K562 (cell line): Measurements from ENCODE around the gene TMTC2. TPM values are rescaled to one million over a fixed set of nuclear protein-coding genes. Genes with fewer than 3 reads are reported as not detected.
A peak's percentile ranks its signal among the peaks of the same experiment; 100 is the strongest.

Source experiments
- AFF1 ChIP-seq, 2 experiments: fragments of 450-650 bp; IDR thresholded peaks; 2 replicates each; pipeline ENCODE4 v1.6.1; 2018; ENCODE audit warnings: mild to moderate bottlenecking in 2 of 2, low read depth in 1 of 2; ENCODE audit not compliant: partially characterized antibody in 2 of 2
- CSDE1 ChIP-seq, 2 experiments: fragments of 450-650 bp; IDR thresholded peaks; 2 replicates each; pipeline ENCODE4 v1.6.1; 2016; ENCODE audit warnings: mild to moderate bottlenecking in 1 of 2
- ELK3 ChIP-seq: fragments of 450-650 bp; formaldehyde crosslinking; IDR thresholded peaks from 2 replicates; pipeline ENCODE4 v1.4.0; 2020; ENCODE audit warnings: mild to moderate bottlenecking
- EP400 ChIP-seq: fragments of 450-650 bp; IDR thresholded peaks from 2 replicates; pipeline ENCODE4 v1.6.1; 2017; ENCODE audit warnings: antibody characterized with exemption, mild to moderate bottlenecking, moderate library complexity
- FOXO4 ChIP-seq: fragments of 450-650 bp; formaldehyde crosslinking; IDR thresholded peaks from 2 replicates; pipeline ENCODE4 v1.4.0; 2020; ENCODE audit warnings: mild to moderate bottlenecking, moderate library complexity
- GATA2 ChIP-seq: sonication (generic); formaldehyde crosslinking; IDR thresholded peaks from 2 replicates; pipeline ENCODE4 v1.4.0; 2020; ENCODE audit warnings: mild to moderate bottlenecking, missing genetic modification reagents
- HMG20B ChIP-seq: fragments of 250-450 bp; sonication (Bioruptor Pico); IDR thresholded peaks from 2 replicates; pipeline ENCODE4 v1.5.0; 2021; ENCODE audit warnings: mild to moderate bottlenecking
- KDM1A ChIP-seq, 2 experiments: fragments of 450-650 bp; IDR thresholded peaks; 2 replicates each; pipeline ENCODE4 v1.6.1; 2016; ENCODE audit warnings: mild to moderate bottlenecking in 2 of 2
- LEF1 ChIP-seq: fragments of 450-650 bp; IDR thresholded peaks from 2 replicates; pipeline ENCODE4 v1.6.1; 2016; ENCODE audit warnings: mild to moderate bottlenecking
- NR2F6 ChIP-seq: fragments of 450-650 bp; formaldehyde crosslinking; IDR thresholded peaks from 2 replicates; pipeline ENCODE4 v1.4.0; 2020; ENCODE audit warnings: mild to moderate bottlenecking
- SAFB2 ChIP-seq: fragments of 200-400 bp; formaldehyde crosslinking; IDR thresholded peaks from 2 replicates; pipeline ENCODE4 v1.6.1; 2018; ENCODE audit warnings: borderline replicate concordance, low read length, low read depth, moderate library complexity; ENCODE audit not compliant: severe bottlenecking
- SIN3B ChIP-seq: fragments of 450-650 bp; IDR thresholded peaks from 2 replicates; pipeline ENCODE4 v1.6.1; 2017; ENCODE audit warnings: low read depth, mild to moderate bottlenecking, moderate library complexity
- THAP12 ChIP-seq: fragments of 250-450 bp; sonication (Bioruptor Pico); IDR thresholded peaks from 2 replicates; pipeline ENCODE4 v1.9.0; 2021; ENCODE audit warnings: mild to moderate bottlenecking, inconsistent platforms
- XRCC5 ChIP-seq: fragments of 200-400 bp; formaldehyde crosslinking; IDR thresholded peaks from 2 replicates; pipeline ENCODE4 v1.6.1; 2017; ENCODE audit warnings: low read depth, mild to moderate bottlenecking, low read length
- ZKSCAN3 ChIP-seq: fragments of 250-450 bp; sonication (Bioruptor Pico); IDR thresholded peaks from 2 replicates; pipeline ENCODE4 v1.4.0; 2020
- ZNF3 ChIP-seq: fragments of 250-450 bp; sonication (Bioruptor Pico); IDR thresholded peaks from 2 replicates; pipeline ENCODE4 v1.5.0; 2021; ENCODE audit warnings: mild to moderate bottlenecking, moderate library complexity
- ZNF589 ChIP-seq: fragments of 200-800 bp; sonication (Bioruptor generic); IDR thresholded peaks from 2 replicates; pipeline ENCODE4 v1.6.1; 2016; ENCODE audit warnings: low read depth, missing genetic modification characterization, missing compliant biosample characterization
- ZNF780A ChIP-seq: fragments of 250-450 bp; sonication (Bioruptor Pico); IDR thresholded peaks from 2 replicates; pipeline ENCODE4 v1.5.0; 2021; ENCODE audit warnings: mild to moderate bottlenecking
- polyA plus RNA-seq, 8 experiments: library from polyadenylated mRNA; depleted of rRNA in 4 of 8; stranded (reverse) in 5 of 8; unstranded in 3 of 8; fragments of >200 nt; fragmentation: Nextera tagmentation in 2 of 8; fragmentation: Illumina TruSeq in 1 of 8; extraction: Ambion mirVana in 2 of 8; extraction: Trizol in 1 of 8; gene quantifications; 2 replicates each; pipeline versions ENCODE4 v1.2.1 to v1.2.3, GENCODE V29; 2011 to 2014; ENCODE audit warnings: inconsistent platforms in 1 of 8, missing spikeins in 1 of 8
- total RNA-seq, 7 experiments: library from RNA; depleted of rRNA in 6 of 7; stranded (reverse); fragments of >200 nt in 6 of 7; fragmentation: Illumina TruSeq in 2 of 7; extraction: Trizol in 2 of 7; gene quantifications; 2 replicates each; pipeline versions ENCODE4 v1.2.1 to v1.2.3, GENCODE V29; 2011 to 2021; ENCODE audit warnings: low replicate concordance in 1 of 7
- TF ChIP-seq, protein P1 (sequence below): fragments of 250-450 bp; sonication (Bioruptor Pico); IDR thresholded peaks from 2 replicates; pipeline ENCODE4 v1.6.1; 2021; ENCODE audit warnings: mild to moderate bottlenecking

Gene TMTC2
- total and polyA plus RNA-seq, 9 of the 15 experiments (the other 6 are each of a cell fraction or from before 2014, with no cell fraction given), result 0.29 to 1.1 (median 0.55) TPM

DNA sequence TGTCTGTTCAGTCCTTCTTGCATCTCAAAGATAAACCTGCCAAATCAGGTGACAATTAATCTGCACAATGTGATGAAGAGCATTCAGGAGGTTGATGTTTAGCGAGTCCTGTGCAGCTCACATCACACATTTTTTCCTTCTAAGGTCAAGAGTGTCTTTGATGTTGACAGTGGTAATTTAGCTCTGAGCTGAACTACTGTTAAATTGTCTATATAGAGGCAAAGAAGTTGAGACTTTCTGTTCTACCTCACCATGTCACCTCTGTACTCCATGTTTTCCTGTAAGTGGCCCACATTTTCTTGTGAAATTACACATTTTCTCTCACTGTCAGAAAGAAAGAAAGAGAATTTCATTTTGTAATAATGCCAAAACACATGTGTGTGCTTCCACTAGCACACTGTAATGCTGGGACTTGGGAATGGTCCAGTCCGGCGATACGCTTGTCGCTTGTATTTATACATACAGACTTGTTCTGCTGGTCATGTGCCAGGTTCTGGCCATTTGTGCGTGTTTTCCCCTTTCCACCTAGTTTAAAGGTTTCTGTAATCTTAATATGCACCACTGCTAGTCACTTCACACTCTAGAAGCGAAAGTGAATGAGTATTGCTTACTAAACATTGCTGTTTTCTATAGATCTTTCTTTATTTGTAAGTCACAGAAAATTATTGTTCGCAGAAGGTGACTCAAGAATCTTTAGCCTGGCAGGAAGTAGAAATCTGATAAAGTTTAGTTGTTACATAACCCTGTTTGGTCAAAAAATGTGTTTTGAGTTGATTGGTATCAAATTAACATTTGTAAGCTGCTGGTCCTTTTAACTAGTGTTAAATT is 328.9 kb downstream of the TMTC2 start (continued):
- TF ChIP-seq HMG20B (no peak), CSDE1 (IDR thresholded peaks at IDR 0.05) (no peak), SAFB2 (no peak), ZKSCAN3 (CRISPR knock-in tag) (no peak), FOXO4 (CRISPR knock-in tag) (no peak), XRCC5 (no peak), GATA2 (CRISPR knock-in tag) (no peak), EP400 (0 out of 2 replicates have a peak, but pooled peaks have one; percentile 20), ZNF3 (CRISPR knock-in tag) (no peak), ELK3 (no peak), NR2F6 (CRISPR knock-in tag) (no peak), SIN3B (no peak), AFF1 (IDR thresholded peaks at IDR 0.05; ENCODE audit: low read depth in 1 of 2, partially characterized antibody in 2 of 2) (no peak), KDM1A (IDR thresholded peaks at IDR 0.05) (no peak), THAP12 (CRISPR knock-in tag) (no peak), ZNF780A (CRISPR knock-in tag) (no peak), ZNF589 (peak; percentile 77), LEF1 (no peak)
- TF ChIP-seq, protein P1, sequence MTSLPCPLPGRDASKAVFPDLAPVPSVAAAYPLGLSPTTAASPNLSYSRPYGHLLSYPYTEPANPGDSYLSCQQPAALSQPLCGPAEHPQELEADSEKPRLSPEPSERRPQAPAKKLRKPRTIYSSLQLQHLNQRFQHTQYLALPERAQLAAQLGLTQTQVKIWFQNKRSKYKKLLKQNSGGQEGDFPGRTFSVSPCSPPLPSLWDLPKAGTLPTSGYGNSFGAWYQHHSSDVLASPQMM (CRISPR knock-in tag), result no peak
